Measurements from ENCODE around the gene RHEBL1.
A peak's percentile ranks its signal among the peaks of the same experiment; 100 is the strongest.

The RHEBL1 gene

DNA sequence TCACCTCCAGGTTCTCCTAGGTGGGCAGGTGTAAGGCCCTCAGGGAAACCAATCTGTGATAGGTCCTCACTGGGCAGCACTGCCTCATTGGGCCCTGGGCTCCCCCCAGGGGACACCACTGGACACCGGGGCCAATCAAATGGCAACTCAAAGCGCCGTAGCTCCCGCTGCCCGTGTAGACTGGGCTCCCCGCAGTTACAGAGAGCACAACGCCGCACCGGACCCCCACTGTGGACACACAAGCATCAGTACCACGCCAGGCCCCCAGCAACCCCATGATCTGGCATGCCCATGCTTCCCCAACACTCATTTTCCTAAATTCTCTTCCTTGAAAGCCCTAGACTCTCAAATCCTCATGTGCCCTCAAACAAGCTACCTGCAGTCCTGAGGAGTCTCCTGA lies 15.3 kb downstream of the RHEBL1 start:
- DNase-seq (ENCODE audit: low read depth, low spot score) = no peak

DNA sequence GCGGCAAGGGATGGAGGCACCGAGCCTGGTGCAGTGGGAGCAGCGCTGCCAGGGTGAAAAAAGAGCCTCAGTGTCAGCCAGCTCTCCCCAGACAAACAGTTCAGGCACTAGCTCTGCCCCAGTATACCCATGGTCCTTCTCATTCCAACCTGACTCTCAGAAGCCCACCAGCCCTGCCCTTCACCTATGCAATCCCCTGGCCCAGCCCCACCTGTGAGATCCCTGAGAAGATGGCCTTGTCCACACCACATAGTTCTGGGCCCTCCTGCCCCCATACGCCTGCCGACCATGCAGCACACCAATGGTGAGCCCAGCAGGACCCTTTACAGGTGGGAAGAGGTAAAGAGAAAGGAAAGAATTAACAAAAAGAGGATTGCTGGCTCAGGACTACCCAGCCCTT lies 15.7 kb downstream of the RHEBL1 start:
- DNase-seq (ENCODE audit: low read depth, low spot score) = no peak

GRCh38 chr12:49052451-49053208 lies 17.1 kb downstream of the RHEBL1 start:
- no peak for DNase-seq (ENCODE audit: low read depth, low spot score)

GRCh38 chr12:49051777-49052438 lies 17.9 kb downstream of the RHEBL1 start:
- DNase-seq (ENCODE audit: low read depth, low spot score) = no peak

DNA sequence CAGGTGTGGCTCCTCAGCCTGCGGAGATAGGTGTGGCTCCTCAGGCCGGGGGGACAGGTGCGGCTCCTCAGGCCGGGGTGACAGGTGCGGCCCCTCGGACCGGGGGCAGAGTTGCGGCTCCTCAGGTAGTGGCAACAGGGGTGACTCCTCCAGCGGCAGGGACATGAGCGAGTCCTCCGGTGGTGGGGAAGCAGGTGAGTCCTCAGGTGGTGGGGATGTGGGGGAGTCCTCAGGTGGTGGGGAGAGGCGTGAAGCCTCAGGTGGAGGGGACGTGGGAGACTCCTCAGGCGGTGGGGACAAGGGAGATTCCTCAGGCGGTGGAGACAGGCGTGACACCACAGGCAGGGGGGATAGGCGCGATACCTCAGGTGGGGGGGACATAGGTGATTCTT lies 18.4 kb downstream of the RHEBL1 start:
- no peak for DNase-seq (ENCODE audit: low read depth, low spot score)

- no peak for DNase-seq (ENCODE audit: low read depth, low spot score)
These were observed 19.0 kb downstream of the RHEBL1 start for GRCh38 chr12:49050507-49051372.

GRCh38 chr12:49049566-49050224 lies 20.1 kb downstream of the RHEBL1 start:
- DNase-seq (ENCODE audit: low read depth, low spot score) = peak; percentile 88

DNA sequence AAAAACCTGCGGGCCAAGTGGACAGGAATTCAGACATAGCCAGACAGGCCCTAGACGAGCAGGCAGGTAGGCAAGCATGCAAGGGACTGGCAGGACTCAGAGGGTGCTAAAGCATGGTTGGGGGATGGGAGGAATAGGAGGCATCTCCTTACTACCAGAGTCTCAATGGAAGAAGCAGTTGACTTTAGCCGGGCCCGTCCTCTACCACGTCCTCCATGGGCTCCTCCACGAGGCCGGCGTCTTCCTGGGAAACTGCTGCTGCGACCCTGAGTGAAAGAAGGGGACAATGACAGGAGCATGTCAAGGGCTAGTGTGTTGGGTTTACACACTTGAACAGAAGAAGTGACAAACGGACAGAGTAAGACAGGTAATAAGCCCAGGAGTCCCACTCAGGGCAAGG lies 20.8 kb downstream of the RHEBL1 start:
- DNase-seq (ENCODE audit: low read depth, low spot score) = no peak

GRCh38 chr12:49046129-49046895 lies 23.5 kb downstream of the RHEBL1 start:
- no peak for DNase-seq (ENCODE audit: low read depth, low spot score)

- no peak for DNase-seq (ENCODE audit: low read depth, low spot score)
These were observed 25.1 kb downstream of the RHEBL1 start for GRCh38 chr12:49044660-49045059.

DNA sequence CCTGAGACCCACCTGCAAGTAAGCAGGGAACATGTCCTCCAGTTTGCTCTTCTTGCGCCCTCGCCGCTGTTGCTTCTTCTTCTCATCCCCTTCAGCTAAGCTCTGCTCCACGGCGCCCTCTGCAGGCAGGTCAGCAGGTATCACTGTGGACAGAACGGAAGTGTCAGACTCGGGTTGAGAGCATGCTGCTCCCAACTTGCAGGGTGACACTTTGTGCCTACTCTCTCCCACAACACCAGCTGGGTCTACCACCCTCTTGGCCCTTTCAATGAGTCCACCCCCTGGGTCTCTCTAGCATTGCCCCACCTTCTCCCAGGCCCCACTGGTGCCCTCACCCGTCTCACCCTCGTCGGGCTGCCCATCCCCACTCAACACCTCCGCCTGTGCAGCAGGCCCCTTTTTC lies 25.9 kb downstream of the RHEBL1 start:
- DNase-seq (ENCODE audit: low read depth, low spot score) = peak; percentile 54

DNA sequence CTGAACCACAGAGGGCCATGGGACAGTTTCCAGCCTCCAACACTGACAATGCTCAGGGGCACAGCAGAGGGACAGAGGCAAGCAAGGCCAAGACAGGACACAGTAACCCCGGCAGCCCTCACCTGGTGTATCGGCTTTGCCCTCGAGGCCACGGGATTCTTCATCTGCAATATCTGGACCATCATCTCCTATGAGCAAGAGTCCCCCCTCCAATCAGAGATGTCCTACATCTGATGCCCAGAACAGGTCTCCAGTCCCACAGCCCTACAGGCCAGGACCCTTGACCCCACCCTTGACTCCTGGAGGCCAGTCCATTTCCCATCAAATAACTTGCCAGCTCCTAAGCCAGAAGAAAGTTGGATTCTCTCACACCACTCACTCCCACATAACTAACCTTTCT lies 26.5 kb downstream of the RHEBL1 start:
- DNase-seq (ENCODE audit: low read depth, low spot score) = no peak

DNA sequence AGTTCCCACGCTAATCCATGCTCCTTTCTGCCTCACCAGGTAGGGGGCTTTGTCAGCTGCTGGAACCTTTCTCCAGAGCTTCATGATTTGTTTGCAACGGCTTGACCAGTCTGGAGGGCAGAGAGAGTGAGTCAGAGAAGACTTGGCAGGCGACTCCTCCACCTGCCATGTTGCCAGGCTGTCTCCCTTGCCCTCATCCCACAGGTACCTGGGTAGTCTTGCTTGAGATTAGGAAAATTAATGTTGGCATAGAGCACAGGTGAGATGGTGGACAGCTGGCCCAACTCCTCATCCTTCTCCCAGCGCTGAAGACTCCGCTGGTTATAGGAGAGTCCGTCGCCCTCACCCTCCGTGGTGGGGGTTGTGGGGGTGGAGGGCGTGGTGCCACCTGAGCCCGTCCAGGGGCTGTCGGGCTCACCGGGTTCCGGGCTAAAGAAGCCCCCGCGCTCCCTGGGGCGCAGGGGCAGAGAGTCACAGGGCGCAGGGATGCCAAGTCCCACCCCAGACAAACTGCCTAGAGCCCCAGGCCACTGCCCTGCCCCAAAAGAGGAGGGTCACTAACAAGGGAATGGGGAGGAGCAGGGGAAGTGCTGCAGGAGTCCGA lies 27.8 kb downstream of the RHEBL1 start:
- DNase-seq (ENCODE audit: low read depth, low spot score) = peak; percentile 23

GRCh38 chr12:49041036-49041880 lies 28.5 kb downstream of the RHEBL1 start:
- no peak for DNase-seq (ENCODE audit: low read depth, low spot score)

- DNase-seq (ENCODE audit: low read depth, low spot score) = no peak
These were observed 29.4 kb downstream of the RHEBL1 start for GRCh38 chr12:49040364-49040855.

DNA sequence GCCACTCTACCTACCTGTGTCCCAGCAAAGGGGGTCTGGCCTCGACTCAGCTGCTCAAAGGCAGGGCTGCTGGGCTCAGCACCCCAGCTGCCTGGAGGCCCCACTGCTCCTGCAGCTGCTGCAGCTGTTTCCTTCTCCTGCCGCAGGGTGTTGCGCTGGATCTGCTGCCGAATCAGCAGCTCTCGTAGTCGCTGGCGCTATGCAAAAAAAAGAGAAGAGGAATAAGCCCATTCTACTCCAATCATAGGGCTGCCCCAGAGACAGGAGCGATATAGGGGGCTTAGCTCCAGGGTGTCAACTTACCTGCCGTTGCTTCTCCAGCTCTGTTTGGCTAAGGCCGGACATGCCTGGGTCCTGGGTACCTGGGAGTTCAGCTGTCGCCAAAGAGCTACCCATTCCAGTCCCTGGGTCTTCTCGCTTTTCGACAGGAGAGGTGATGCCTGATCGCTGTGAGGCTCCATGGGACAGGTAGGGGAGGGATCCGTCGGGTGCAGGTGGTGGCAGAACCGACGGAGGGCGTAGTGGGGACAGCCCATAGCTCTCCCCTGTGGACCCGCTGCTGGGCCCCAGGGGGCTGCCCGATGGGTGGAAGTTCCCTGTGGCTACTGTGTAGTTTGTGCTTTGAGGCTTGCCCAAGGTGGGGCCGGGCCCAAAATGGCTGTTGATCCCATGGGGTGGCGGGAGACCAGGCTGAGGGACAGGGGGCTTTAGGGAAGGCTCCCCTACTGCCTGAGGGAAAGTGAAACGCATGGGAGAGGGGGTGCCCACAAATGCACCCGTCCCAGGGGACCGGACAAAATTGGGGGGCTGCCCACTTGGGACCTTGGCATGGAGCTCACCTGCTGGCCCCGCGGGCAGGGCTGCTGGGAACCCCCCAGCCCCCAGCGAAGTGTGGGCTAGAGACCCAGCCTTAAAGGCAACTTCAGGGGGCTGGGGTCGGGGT lies 30.1 kb downstream of the RHEBL1 start:
- no peak for DNase-seq (ENCODE audit: low read depth, low spot score)

GRCh38 chr12:49038291-49038955 lies 31.4 kb downstream of the RHEBL1 start:
- no peak for DNase-seq (ENCODE audit: low read depth, low spot score)

DNA sequence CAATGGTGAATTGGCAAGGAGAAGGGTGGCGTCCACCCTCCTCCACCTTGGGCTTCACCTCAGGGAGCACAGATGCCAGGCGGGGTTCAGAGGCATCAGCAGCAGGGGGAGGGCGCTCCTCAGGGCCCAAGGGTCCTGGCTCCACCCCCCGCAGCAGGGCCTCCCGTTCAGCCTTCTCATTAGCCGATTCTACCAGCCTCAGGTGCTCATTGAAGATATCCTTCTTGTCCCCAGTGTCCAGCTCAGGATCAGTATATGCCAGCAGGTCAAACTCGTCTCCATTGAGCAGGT lies 31.9 kb downstream of the RHEBL1 start:
- no peak for DNase-seq (ENCODE audit: low read depth, low spot score)

All from astrocyte of the hippocampus (primary cell).